ENCODE results near the gene SMPD3. TPM values are rescaled to one million over a fixed set of nuclear protein-coding genes. Genes with fewer than 3 reads are reported as not detected.
A peak's percentile ranks its signal among the peaks of the same experiment; 100 is the strongest.

The SMPD3 gene
- total RNA-seq, 4 donors from 2014 or later, result under 0.01 to 2.6 (median 0.75) TPM

GRCh38 chr16:68422396-68422960 lies 25.8 kb downstream of the SMPD3 start:
- intact Hi-C loops (cut with DNase I; ENCODE audit: low total_unique reads), result no loop called here
- Histone ChIP-seq H3K4me3 (no peak overlapping the region), H3K4me1 (no peaks in the 10 kb centered on the region), H3K36me3 (no peaks in the 10 kb centered on the region), H3K9me3 (no peaks in the 10 kb centered on the region), H3K27me3 (no peaks in the 10 kb centered on the region), H3K27ac (no peak overlapping the region)
- DNase-seq, result no peak
- TF ChIP-seq CTCF (IDR thresholded peaks at IDR 0.05) (no peak), POLR2A (IDR thresholded peaks at IDR 0.05) (no peak)

GRCh38 chr16:68421076-68421475 lies 27.2 kb downstream of the SMPD3 start:
- DNase-seq, result no peak
- H3K4me1 ChIP-seq, result no peaks in the 10 kb centered on the region
- intact Hi-C loops (cut with DNase I; ENCODE audit: low total_unique reads), result no loop called here
- TF ChIP-seq POLR2A (IDR thresholded peaks at IDR 0.05) (no peak), CTCF (IDR thresholded peaks at IDR 0.05) (no peak)
- H3K9me3 ChIP-seq, result no peaks in the 10 kb centered on the region
- H3K27ac ChIP-seq, result no peak overlapping the region
- no peak overlapping the region for H3K4me3 ChIP-seq
- H3K36me3 ChIP-seq, result no peaks in the 10 kb centered on the region
- no peaks in the 10 kb centered on the region for H3K27me3 ChIP-seq

- no peaks in the 10 kb centered on the region for H3K27me3 ChIP-seq
- no peaks in the 10 kb centered on the region for H3K4me1 ChIP-seq
- no peaks in the 10 kb centered on the region for H3K9me3 ChIP-seq
- no peak overlapping the region for H3K27ac ChIP-seq
- no peak for TF ChIP-seq CTCF (IDR thresholded peaks at IDR 0.05)
- TF ChIP-seq POLR2A (IDR thresholded peaks at IDR 0.05), result no peak
- DNase-seq, result no peak
- intact Hi-C loops (cut with DNase I; ENCODE audit: low total_unique reads), result no loop called here
- no peaks in the 10 kb centered on the region for H3K36me3 ChIP-seq
- no peak overlapping the region for H3K4me3 ChIP-seq
Observed at GRCh38 chr16:68420366-68420942, 27.9 kb downstream of the SMPD3 start.

GRCh38 chr16:68417711-68418301 lies 30.5 kb downstream of the SMPD3 start:
- Histone ChIP-seq H3K9me3 (no peaks in the 10 kb centered on the region), H3K4me1 (no peaks in the 10 kb centered on the region), H3K36me3 (no peaks in the 10 kb centered on the region), H3K27ac (no peak overlapping the region), H3K4me3 (no peak overlapping the region), H3K27me3 (no peaks in the 10 kb centered on the region)
- TF ChIP-seq CTCF (IDR thresholded peaks at IDR 0.05) (no peak), POLR2A (IDR thresholded peaks at IDR 0.05) (no peak)
- peak in 1 of 2 donors; percentile 23 for DNase-seq
- intact Hi-C loops (cut with DNase I; ENCODE audit: low total_unique reads), result no loop called here

Measured in uterus (tissue), 4 donors.